Mucosa of gallbladder (tissue), 1 donor: Measurements from ENCODE around the gene ADAP1. TPM values are rescaled to one million over a fixed set of nuclear protein-coding genes. Genes with fewer than 3 reads are reported as not detected.
"Not testable (repeated sequence)": the region's sequence is repeated elsewhere in the genome, so short reads cannot be mapped to it uniquely, and the experiment has no call there.

Experiments used
- DNase-seq: peaks from one replicate; pipeline ENCODE4 v3.0.0-alpha.2; 2020; ENCODE audit warnings: low spot score
- total RNA-seq: library from RNA; stranded (reverse); gene quantifications from one replicate; pipeline ENCODE4 v1.2.1, GENCODE V29; 2021
- donor health status: DM: no; HTN: no; CAD: no.

The ADAP1 gene
- total RNA-seq, 1 donor from 2014 or later, result 52.4 TPM

DNA sequence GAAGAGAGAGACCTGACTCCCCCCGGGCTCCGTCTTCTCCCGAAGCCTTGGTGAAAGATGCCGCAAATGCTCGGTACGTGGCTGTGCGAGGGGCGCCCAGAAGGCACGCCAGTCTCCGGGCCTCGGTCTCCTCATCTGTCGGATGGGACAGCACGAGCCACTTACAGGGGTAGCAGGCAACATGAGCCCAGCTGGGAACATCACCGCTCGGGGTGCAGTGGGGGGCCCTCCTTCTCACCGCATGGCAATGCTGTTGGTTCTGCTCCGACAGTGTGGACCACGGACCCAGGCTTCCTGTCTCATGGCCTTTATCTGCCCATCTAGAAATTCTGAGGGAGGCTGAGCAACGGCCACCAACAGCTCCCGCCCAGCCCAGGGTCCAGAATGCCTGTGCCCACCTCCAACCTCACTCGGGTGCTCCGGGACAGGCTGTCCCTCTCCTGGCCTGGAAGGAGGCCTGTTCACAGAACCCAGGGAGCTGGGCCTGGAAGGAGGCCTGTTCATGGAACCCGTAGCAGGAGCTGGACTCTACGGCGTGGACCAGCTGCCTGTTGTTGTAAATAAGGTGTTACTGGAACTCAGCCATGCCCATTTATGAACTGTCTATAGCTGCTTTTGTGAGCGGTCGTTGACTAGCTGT lies 15.8 kb downstream of the ADAP1 start:
- DNase-seq, result no peak

DNA sequence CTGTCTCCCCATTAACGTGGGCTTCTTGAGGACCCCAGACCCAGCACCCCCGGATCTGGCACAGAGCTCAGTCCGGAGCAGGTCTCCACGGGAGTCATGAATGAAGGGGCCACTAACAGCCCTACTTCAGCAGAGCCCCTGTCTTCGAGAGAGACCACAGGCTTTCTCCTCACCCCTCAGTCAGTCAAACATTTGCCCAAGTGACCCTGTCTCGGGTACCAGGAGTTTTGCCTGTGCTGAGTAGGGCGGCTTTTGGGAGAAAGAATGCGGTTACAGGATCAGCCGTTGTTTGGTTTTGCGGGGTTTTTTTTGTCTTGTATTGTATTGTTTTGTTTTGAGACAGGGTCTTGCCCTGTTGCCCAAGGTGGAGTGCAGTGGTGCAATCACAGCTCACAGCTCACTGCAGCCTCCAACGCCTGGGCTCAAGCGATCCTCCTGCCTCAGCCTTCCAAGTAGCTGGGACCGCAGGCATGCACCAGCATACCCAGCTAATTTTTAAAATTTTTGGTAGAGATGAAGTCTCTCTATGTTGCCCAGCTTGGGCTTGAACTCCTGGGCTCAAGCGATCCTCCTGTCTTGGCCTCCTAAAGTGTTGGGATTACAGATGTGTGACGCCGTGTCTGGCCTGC lies 16.5 kb downstream of the ADAP1 start:
- DNase-seq, result no peak

DNA sequence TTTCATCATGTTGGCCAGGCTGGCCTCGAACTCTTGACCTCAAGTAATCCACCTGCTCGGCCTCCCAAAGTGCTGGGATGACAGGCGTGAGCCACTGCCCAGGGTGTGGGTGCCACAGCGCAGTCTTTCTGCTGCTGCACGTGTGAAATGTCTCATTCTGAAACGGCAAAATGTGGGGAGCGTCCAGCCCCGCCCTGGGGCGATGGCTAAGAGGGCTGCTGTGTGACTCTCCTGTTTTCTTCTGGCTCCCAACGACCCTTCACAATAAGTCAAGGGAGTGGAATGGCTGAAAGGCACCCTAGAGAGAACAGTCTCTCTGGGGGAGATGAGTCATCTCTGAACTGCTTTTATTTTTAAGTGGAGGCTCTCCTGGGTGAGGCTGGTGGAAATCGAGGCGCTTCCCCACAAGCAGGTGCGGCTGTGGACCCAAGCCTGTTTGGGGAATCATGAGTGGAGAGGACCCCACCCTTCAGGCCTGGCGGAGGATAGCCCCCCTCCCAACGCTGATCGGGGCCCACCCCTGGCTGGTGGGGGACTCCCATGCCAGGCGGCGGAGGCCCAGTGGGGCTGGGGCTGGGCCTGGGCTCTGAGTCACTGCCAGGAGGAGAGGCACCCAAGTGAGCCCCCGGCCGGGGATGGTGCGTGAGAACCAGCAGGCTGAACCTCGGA lies 18.0 kb downstream of the ADAP1 start:
- no peak for DNase-seq

DNA sequence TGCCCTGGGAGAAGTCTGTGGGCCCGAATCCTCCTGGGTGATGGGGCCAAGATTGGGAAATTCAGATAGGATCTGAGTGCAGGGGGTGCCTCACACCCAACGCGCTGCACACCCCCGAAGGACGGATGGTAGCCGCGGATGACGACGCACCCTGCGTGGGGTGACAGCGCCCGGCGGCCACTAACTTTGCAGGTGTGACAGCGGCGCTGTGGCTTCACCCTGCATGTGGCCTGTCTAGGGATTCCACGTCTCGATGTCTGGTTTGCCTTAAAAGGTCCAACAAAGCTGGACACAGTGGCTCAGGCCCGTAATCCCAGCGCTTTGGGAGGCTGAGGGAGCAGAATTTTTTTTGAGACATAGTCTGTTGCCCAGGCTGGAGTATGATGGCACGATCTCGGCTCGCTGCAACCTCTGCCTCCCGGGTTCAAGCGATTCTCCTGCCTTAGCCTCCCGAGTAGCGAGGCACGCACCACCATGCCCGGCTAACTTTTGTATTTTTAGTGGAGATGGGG lies 18.6 kb downstream of the ADAP1 start:
- no peak for DNase-seq

DNA sequence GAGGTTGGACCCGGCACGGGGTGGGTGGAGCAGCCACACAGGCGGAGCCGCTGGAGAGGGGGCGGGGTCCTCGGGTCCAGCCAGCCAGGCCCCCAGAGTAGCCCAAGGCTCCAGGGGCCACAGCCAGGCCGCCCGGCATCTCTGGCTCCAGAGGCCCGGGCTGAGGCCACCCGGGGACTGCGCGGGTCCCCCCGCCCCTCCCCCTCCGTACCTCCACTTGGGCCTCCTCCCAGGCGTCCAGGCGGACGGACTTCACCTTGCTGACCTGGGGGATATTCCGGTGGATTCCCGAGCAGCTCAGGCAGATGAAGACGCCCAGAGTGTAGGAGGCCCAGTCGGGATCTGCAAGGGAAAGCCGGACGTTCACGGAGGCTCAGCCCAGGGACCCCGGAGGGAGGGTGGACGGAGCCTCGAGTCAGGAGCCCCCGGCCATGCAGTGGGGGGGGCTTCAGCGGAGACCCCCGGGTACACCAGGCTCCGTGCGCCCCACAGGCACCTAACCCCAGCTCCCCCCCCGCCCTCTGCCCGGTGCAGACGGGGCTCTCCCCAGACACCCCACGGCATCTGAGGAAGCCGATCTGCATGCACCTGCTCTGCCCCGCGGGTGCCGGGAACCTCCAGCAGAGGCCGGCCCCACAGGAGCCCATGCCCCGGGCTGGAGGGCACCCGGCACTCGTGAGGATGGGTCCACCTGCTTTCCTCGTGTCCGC lies 19.2 kb downstream of the ADAP1 start:
- DNase-seq, result no peak

DNA sequence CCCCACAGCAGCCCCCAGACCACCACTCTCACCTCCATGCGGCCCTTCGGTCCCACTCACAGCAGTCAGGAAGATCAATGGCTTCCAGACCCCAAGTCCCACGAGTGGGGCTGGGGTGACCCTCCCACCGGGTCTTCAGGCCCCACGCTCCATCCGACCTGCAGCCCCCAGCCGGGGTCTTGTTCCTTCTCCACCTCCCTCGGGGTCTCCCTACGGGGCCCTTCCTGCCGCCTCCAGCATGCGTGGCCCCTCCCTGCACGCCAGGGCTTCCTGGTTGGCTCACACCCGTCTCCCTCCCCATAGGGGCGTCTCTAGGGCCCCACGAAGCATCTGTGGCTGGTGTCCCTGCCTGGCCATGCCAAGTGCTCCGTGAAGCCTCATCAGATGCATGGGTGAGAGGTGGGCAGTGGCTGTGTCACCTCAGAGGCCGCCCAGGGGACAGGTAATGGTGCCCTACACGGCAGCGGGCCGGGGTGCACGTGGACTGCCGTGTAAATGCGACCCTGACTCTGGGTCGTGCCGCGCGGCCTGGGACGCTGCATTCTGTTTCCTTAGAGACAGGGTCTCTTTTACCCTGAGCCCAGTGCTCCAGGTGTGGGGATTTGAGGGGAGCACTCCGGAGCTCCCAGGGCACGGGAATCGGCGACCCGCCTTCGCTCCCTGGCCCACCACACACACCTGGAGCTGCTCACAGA lies 19.9 kb downstream of the ADAP1 start:
- DNase-seq, result no peak

DNA sequence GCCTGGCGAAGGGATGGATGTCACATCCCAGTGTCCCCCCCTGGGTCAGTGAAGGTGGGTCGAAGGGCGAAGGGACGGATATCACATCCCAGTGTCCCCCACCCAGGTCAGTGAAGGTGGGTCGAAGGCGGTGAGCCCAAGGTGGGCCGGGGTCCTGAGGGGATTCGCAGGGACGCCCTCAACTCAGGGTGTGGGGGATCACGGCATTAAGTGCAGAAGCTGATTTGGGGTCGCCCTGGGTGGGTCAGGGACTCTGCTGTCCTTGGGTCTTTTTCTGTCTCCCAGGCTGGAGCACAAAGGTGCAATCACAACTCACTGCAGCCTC lies 21.9 kb downstream of the ADAP1 start:
- no peak for DNase-seq

DNA sequence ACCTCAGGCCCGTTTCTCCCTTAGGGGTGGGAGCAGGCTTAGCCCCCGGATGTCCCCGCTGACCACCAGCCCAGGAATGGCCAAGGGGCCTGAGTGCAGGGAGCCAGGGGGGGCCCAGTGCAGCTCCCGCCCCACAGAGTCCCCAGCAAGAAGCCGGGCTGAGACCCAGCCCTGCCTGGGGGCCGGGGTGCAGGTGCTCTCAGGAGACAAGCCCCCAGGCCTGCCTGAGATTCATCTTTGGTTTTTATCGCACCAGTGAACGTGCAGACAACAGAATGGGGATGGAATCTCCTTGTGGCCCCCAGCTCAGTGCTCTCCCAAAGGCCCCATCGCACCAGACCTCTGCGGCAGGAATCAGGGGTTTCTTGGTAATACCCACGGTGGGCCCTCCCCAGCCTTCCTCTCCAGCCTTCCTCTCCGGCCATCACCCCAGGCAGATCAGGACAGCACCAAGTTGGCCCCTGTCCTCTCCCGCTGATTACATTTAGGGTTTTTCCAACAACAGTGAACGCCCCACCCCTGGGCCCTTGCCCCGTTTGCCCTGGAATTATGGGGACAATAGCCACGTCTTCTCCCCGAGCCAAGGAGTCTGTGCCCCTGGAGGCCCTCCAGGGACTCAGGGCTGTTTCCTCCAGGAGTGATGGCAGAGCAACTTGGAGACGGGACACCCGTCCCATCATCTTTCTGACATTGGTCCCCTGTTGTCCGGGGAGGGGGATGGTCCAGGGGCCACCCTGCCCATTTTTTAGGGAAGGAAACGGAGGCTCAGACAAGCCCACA lies 22.4 kb downstream of the ADAP1 start:
- DNase-seq, result no peak

DNA sequence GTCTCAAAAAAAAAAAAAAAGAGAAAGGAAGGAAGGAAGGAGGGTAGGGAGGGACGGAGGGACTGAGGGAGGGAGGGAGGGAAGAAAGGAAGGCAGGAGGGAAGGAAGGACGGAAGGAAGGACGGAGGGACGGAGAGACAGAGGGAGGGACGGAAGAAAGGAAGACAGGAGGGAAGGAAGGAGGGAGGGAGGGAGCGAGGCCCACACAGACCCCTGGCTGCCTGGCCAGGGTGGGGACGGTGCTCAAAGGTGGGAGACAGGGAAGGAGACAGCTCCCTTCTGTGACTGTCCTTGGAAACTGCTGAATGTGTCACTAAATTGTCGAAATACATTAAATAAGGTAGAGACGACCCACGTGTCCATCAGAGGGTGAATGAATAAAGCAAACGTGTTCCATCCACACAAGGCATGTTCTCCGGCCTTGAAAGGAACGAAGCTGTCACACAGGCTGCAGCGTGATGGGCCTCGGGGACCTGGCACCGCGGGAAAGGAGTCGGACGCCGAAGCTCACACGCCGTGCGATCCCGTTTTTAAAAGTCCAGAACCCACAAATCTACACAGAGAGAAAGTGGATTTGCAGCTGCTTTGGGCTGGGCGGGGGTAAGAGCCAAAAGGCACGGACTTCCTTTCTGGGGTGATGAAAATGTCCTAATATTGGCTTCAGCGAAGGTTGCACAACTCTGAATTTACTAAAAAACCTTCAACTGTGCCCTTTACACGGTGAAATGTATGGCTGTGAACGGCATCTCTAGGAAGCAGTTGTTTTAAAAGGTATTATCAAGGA lies 23.3 kb downstream of the ADAP1 start:
- no peak for DNase-seq

DNA sequence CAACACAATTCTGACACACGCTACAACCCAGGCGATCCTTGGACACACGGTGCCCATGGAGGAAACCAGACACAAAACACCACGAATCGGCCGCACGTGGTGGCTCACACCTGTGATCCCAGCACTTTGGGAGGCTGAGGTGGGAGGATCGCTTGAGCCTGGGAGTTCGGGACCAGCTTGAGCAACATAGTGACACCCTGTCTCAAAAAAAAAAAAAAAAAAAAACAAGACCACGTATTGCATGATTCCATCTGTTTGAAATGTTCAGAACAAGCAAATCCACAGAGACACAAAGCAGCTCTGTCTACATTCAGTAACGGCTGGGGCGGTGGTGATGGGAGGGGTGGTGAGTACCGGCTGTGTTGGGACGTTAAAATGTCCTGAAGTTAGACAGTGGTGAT lies 25.2 kb downstream of the ADAP1 start:
- no peak for DNase-seq

DNA sequence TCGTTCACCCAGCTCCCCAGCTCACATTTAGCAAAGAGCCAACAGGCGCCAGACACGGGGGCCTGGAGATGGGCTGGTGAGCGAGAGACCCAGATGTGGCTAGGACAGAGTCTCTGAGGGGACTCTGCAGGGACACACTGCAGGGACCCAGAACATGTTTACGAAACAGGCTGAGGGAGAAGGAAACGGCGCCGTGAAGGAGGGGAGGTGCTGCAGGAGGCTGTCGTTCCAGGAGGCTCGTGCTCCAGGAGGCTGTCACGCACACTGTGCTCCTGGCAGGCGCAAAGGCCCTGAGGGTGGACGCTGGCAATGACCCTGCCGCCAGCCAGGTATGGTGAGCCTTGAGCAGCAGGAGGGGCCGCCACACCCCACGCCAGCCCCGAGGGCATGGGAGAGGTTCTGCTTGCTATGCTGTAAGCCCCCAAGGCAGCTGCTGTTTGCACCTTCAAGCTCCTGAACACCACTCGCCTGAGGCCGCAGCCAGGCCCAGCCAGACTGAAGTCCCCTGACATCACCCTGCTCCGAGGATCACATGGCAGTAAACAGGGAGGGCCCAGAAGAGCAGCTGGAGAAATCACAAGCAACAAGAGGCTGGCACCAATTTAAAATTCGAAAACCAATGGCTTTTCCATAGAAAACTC lies 27.3 kb downstream of the ADAP1 start:
- no peak for DNase-seq

DNA sequence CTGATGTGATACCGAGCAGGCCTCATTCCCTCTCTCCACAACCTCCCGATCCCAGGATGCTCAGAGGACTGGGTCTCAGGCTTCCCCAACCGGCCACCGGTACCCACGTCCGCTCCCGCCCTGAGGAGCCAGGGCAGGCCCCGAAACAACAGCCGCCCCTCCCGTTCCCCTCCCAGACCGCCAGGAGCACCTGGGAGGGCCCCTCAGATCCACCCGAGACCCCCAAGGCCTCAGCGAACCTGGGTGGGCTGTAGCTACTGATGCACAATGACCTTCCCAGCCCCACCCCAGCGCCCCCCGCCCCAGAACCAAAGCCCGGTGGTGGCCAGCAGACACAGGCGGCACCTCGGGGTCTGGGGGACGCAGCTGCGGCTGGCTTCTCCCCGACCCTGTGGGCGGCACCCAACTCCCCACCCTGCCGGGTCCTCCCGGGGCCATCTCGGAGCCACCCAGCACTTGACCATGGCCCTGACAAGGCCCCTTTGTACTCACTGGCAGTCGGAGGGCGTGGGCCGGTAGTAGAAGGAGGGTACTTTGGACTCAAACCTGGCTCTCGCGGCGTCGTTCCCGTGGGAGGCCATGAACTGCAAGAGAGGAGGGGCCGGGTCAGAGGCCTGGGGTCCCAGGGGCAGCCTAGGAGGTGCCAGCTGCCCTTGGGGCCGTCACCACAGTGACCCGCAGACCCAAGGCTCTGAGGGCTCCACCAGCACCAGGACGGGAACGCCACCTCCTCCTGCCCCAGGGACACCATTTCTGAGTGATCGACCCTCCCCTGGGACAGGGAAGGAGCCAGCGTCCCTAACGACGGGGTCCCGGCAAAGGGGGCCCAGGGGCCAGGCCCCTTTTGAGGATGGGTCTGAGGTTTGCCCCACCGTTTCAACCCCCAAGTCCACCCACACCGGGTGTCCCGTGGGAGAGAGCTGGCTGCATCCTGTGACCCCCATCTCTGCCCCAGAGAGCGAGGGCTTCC lies 28.1 kb downstream of the ADAP1 start:
- no peak for DNase-seq

DNA sequence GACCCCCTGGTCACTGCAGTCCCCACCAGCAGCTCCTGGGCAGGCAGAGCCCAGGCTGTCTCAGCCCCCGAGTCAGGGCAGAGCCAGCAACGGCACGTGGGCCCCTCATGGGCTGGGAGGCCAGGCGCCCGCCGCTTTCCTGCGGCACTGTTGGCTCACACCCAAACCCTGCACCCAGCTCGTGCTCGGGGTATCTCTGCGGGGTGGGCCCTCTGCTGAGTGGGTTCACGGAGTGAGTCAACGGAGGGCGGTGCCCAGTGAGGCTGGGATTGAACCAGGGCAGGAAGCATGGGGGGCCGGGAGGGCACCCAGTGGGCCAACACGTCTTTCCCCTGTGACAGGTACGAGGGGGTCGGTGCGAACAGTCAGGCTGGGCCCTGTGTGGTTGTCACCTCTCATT lies 28.9 kb downstream of the ADAP1 start:
- DNase-seq, result no peak

DNA sequence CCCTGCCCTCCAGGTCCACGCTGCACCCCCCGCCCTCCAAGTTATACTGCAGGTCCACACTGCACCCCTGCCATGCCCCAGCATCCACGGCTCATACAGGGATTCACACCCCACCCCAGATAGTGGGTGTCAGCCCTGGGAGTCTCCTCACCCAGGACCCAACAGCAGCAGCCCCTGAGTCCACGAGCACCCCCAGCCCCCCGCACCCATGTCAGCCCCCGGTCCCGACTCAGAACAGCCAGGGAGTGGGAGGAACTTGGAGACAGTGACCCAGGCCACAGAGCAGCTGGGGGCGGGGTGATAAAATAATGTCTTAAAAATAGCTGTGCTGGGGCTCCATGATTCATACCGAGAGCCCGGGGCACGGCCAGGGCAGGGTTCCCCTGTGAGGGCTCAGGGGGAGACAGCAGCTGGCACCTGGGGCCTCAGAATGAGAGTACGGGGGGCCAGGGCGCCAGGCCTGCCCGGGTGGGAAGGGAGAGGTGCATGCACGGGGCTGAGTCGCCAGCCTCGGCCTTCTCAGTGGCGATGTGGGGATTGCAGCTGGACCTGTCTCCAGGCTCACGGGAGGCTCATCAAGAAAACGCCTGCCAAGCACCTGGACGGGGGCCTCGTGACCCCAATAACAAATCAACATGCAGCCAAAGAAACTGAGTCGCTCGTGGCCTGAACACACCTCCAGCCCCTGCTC lies 29.8 kb downstream of the ADAP1 start:
- no peak for DNase-seq

DNA sequence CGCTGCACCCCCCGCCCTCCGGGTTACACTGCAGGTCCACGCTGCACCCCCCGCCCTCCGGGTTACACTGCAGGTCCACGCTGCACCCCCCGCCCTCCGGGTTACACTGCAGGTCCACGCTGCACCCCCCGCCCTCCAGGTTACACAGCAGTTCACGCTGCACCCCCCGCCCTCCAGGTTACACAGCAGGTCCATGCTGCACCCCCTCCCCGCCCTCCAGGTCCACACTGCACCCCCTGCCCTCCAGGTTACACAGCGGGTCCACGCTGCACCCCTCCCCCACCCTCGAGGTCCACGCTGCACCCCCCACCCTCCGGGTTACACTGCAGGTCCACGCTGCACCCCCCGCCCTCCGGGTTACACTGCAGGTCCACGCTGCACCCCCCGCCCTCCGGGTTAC lies 30.4 kb downstream of the ADAP1 start:
- not testable (repeated sequence) for DNase-seq

DNA sequence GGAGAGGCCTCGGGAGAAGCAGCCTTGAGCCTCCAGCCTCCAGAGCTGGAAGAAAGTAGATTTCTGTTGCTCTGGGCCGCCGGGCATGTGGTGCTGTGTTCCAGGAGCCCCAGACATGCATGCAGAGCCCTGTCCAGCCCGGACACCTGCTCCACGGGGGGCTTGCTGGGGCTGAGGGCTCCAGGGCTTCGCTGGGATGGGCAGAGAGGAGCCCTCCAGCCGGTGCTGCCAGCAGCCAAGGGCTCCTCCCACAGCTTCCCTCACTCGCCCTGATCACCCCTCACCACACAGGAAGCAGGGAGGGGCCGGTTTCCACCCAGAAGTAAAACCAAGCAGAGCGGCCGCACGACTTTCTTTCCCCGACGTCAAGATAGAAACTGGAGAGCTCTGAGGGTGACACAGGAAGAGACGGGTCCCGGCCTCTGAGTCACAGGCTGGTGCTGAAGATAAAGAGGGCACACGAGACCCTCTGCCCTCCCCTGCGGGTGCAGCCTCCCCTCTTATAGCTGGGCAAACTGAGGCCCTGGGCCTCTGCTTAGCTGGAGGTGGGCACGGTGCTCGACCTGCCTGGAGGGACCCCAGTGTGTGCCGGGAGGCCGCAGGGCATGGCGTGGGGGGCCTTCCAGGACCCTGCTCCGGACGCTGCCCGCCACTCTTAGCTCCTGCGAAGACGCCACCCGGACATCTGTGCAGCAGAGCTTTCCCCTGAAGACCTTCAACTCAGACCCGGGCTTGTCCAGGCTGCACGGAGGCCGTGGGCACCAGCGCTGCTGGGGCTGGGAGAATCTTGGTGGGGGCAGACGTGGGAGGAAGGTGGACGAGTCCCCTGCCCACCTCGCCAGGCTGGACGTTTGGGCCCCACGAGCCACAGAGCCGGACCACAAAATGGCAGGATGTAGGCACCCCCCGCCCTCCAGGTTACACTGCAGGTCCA lies 31.1 kb downstream of the ADAP1 start:
- peak; percentile 79 for DNase-seq
